Loucy (cell line): ENCODE results near the gene ZNF500.
"Not testable (repeated sequence)": the region's sequence is repeated elsewhere in the genome, so short reads cannot be mapped to it uniquely, and the experiment has no call there.

ENCODE experiments used
- H2AFZ ChIP-seq: fragments of 200-600 bp; sonication (generic); 2 replicates; pipeline ENCODE4 v1.6.0; 2016; ENCODE audit warnings: antibody characterized with exemption, mild to moderate bottlenecking, low read length, moderate library complexity
- H3F3A ChIP-seq: fragments of 200-600 bp; 2 replicates; pipeline ENCODE4 v1.6.0; 2016; ENCODE audit warnings: antibody characterized with exemption, low read depth, mild to moderate bottlenecking
- H3K27me3 ChIP-seq: fragments of 200-600 bp; sonication (generic); 2 replicates; pipeline ENCODE4 v1.6.1; 2014; ENCODE audit warnings: low read length, mild to moderate bottlenecking; ENCODE audit not compliant: insufficient read depth, poor library complexity, severe bottlenecking
- H3K36me3 ChIP-seq: fragments of 200-600 bp; sonication (generic); 2 replicates; pipeline ENCODE4 v1.6.1; 2016; ENCODE audit warnings: low read length; ENCODE audit not compliant: insufficient read depth
- H3K4me1 ChIP-seq: fragments of 200-600 bp; sonication (generic); 2 replicates; pipeline ENCODE4 v1.5.1; 2014; ENCODE audit warnings: low read length, mild to moderate bottlenecking; ENCODE audit not compliant: insufficient read depth, poor library complexity, severe bottlenecking
- H3K4me2 ChIP-seq: fragments of 200-600 bp; sonication (generic); 2 replicates; pipeline ENCODE4 v1.6.0; 2014; ENCODE audit warnings: antibody characterized with exemption, low read length, low read depth, mild to moderate bottlenecking; ENCODE audit not compliant: poor library complexity, severe bottlenecking
- H3K4me3 ChIP-seq: fragments of 200-600 bp; sonication (generic); 2 replicates; pipeline ENCODE4 v1.5.1; 2014; ENCODE audit warnings: low read length, mild to moderate bottlenecking, mixed read lengths; ENCODE audit not compliant: poor library complexity, severe bottlenecking
- H3K79me2 ChIP-seq: fragments of 200-600 bp; sonication (generic); 2 replicates; pipeline ENCODE4 v1.6.1; 2014; ENCODE audit warnings: low read length; ENCODE audit not compliant: insufficient read depth
- H3K9ac ChIP-seq: fragments of 200-600 bp; sonication (generic); 2 replicates; pipeline ENCODE4 v1.6.0; 2014; ENCODE audit warnings: mild to moderate bottlenecking, low read depth, low read length, moderate library complexity; ENCODE audit not compliant: poor library complexity, severe bottlenecking
- H3K9me2 ChIP-seq: fragments of 200-600 bp; sonication (generic); replicated peaks from 2 replicates; pipeline ENCODE4 v1.6.1; 2016; ENCODE audit warnings: low read depth, low read length, mixed read lengths
- H3K9me3 ChIP-seq: fragments of 200-600 bp; sonication (generic); 2 replicates; pipeline ENCODE4 v1.6.1; 2014; ENCODE audit warnings: mild to moderate bottlenecking, antibody characterized with exemption, low read length, low read depth; ENCODE audit not compliant: insufficient read depth
- H4K20me1 ChIP-seq: fragments of 200-600 bp; sonication (generic); 2 replicates; pipeline ENCODE4 v1.6.0; 2014; ENCODE audit warnings: antibody characterized with exemption, low read length, mild to moderate bottlenecking; ENCODE audit not compliant: insufficient read depth, poor library complexity, severe bottlenecking
- EZH2phosphoT487 ChIP-seq: fragments of 200-600 bp; IDR thresholded peaks from 2 replicates; pipeline ENCODE4 v1.6.1; 2018; ENCODE audit warnings: antibody characterized with exemption, mild to moderate bottlenecking, moderate library complexity, borderline replicate concordance
- TF ChIP-seq, protein P1 (sequence below): fragments of 200-600 bp; sonication (generic); conservative IDR thresholded peaks from 2 replicates; pipeline ENCODE4 v1.5.1; 2014; ENCODE audit warnings: mild to moderate bottlenecking, antibody characterized with exemption, low read length

ZNF500 gene

DNA sequence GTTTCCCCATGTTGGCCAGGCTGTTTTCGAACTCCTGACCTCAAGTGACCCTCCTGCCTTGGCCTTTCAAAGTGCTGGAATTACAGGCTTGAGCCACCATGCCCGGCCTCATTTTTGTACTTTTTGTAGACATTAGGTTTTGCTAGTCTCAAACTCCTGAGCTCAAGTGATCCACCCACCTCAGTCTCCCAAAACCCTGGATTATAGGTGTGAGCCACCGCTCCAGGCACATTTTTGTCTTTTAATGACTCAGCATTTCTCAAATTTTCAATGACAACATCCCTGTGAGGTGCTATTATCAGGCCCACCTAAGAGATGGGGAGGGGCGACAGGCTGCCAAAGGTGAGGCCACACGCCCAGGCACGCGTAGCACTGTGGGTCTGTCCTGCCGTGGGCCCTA is 20.1 kb upstream of the ZNF500 start:
- TF ChIP-seq EZH2phosphoT487, result no peak
- TF ChIP-seq, protein P1, sequence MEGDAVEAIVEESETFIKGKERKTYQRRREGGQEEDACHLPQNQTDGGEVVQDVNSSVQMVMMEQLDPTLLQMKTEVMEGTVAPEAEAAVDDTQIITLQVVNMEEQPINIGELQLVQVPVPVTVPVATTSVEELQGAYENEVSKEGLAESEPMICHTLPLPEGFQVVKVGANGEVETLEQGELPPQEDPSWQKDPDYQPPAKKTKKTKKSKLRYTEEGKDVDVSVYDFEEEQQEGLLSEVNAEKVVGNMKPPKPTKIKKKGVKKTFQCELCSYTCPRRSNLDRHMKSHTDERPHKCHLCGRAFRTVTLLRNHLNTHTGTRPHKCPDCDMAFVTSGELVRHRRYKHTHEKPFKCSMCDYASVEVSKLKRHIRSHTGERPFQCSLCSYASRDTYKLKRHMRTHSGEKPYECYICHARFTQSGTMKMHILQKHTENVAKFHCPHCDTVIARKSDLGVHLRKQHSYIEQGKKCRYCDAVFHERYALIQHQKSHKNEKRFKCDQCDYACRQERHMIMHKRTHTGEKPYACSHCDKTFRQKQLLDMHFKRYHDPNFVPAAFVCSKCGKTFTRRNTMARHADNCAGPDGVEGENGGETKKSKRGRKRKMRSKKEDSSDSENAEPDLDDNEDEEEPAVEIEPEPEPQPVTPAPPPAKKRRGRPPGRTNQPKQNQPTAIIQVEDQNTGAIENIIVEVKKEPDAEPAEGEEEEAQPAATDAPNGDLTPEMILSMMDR, result no peak
- Histone ChIP-seq H3K27me3 (no peaks in the 10 kb centered on the region), H3K9ac (no peak overlapping the region), H3K4me3 (no peak overlapping the region), H2AFZ (no peak overlapping the region), H3F3A (no peaks in the 10 kb centered on the region), H3K4me1 (no peaks in the 10 kb centered on the region), H3K36me3 (no peaks in the 10 kb centered on the region), H4K20me1 (no peaks in the 10 kb centered on the region), H3K79me2 (no peaks in the 10 kb centered on the region), H3K9me2 (no peaks in the 10 kb centered on the region), H3K9me3 (no peaks in the 10 kb centered on the region), H3K4me2 (no peak overlapping the region)

DNA sequence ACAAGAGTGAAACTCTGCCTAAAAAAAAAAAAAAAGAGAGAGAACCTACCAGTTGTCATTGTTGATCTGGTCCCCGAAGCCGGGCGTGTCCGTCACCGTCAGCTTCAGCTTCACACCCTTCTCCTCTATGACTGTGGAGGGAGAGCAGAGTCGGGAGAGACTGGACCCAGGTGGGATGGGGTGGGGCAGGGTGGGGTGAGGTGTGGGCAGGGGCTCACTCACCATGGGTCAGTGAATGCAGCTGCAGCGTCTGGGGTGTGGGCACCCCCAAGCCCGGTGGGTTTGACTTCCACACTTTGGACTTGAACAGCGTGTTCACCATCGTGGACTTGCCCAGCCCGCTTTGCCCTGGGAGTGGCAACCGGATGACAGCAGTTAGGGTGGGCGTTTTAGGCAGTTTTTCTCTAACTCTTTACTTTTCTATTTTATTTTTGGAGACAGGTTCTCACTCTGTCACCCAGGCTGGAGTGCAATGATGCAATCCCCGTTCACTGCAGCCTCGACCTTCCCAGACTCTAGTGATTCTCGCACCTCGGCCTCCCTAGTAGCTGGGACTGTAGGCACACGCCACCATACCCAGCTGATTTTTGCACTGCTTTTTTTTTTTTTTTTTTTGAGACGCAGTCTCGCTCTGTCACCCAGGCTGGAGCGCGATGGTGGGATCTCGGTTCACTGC is 18.9 kb upstream of the ZNF500 start:
- Histone ChIP-seq H3K9me2 (no peaks in the 10 kb centered on the region), H3K36me3 (no peaks in the 10 kb centered on the region), H4K20me1 (no peaks in the 10 kb centered on the region), H3F3A (no peaks in the 10 kb centered on the region), H3K4me1 (no peaks in the 10 kb centered on the region), H3K27me3 (no peaks in the 10 kb centered on the region), H3K79me2 (no peaks in the 10 kb centered on the region), H3K4me2 (no peak overlapping the region), H3K9ac (no peak overlapping the region), H3K9me3 (no peaks in the 10 kb centered on the region), H3K4me3 (no peak overlapping the region), H2AFZ (no peak overlapping the region)
- TF ChIP-seq EZH2phosphoT487, result no peak
- TF ChIP-seq, protein P1, result no peak

DNA sequence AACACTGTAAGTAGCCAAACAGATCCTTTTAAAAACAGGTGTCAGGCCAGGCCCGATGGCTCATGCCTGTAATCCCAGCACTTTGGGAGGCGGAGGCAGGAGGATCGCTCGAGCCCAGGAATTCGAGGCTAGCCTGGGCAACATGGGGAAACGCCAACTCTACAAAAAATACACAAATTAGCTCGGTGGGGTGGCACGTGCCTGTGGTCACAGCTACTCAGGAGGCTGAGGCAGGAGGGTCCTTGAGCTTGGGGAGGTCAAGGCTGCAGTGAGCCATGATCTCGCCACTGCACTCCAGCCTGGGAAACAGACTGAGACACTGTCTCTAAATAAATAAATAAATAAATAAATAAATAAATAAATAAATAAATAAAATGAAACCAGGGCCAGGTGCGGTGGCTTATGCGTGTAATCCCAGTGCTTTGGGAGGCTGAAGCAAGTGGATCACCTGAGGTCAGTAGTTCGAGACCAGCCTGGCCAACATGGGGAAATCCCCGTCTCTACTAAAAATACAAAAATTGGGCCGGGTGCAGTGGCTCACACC is 17.6 kb upstream of the ZNF500 start:
- not testable (repeated sequence) for H3K79me2 ChIP-seq, H3K4me3 ChIP-seq, H2AFZ ChIP-seq, H3K9me3 ChIP-seq, H3K36me3 ChIP-seq, H3K27me3 ChIP-seq, H3K4me2 ChIP-seq, H3K9ac ChIP-seq, H4K20me1 ChIP-seq, H3F3A ChIP-seq, H3K9me2 ChIP-seq, H3K4me1 ChIP-seq

DNA sequence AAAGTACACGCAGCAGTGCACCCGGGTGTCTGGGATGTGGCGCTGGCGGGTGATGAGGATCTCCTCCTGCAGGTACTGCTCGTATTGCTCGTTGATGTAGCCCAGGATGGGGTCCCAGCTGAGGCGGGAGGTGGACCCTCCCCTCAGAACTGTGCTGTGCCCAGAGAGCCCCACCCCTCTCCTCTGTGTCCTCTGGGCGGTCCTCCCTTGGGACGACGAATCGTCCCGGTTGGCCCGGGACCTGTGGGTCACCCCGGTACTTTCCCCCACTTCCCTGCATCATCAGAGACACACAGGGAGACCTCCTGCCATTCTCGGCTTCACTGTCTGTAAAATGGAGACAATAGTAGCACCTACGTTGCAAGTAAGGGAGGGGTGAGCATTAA is 17.0 kb upstream of the ZNF500 start:
- no peak for TF ChIP-seq EZH2phosphoT487
- TF ChIP-seq, protein P1, result no peak
- H3K27me3 ChIP-seq, result no peaks in the 10 kb centered on the region
- H3K9me3 ChIP-seq, result no peaks in the 10 kb centered on the region
- no peaks in the 10 kb centered on the region for H3K79me2 ChIP-seq
- H3K4me2 ChIP-seq, result no peak overlapping the region
- H3K36me3 ChIP-seq, result no peaks in the 10 kb centered on the region
- H4K20me1 ChIP-seq, result no peaks in the 10 kb centered on the region
- H3K9me2 ChIP-seq, result no peaks in the 10 kb centered on the region
- H3K4me3 ChIP-seq, result no peak overlapping the region
- no peak overlapping the region for H2AFZ ChIP-seq
- H3K4me1 ChIP-seq, result no peaks in the 10 kb centered on the region
- no peaks in the 10 kb centered on the region for H3F3A ChIP-seq
- no peak overlapping the region for H3K9ac ChIP-seq
